K562 (cell line): ENCODE measurements around the gene FRMD4A. TPM values are rescaled to one million over a fixed set of nuclear protein-coding genes. Genes with fewer than 3 reads are reported as not detected.

ENCODE experiments used
- ATAC-seq: fragments of 200-7000 bp; cut with Tn5 transposase; 3 replicates; pipeline ENCODE4 v1.9.1; 2020; ENCODE audit warnings: moderate library complexity
- BruUV-seq: library from RNA; stranded (reverse); fragments of 400-500 nt; replicated peaks from 2 replicates; lab custom pipeline; 2021; lab: Mats Ljungman, UMichigan
- CTCF ChIA-PET: fragments of 300-600 bp; formaldehyde crosslinking; extraction: SDS; loops from one replicate; lab custom pipeline; 2021; ENCODE audit warnings: low intra/inter-chr PET ratio; lab: Yijun Ruan, JAX
- POLR2A ChIA-PET: fragments of 300-600, 350-650 bp; sonication (Branson Sonifier 250); formaldehyde crosslinking; extraction: SDS; loops from one replicate; lab custom pipeline; 2021; ENCODE audit warnings: antibody characterized with exemption, inconsistent platforms; lab: Yijun Ruan, JAX
- DNase-seq, 4 experiments: peaks; one replicate each; pipeline versions ENCODE4 v3.0.0 to v3.0.0-alpha.2; 2011 to 2018; ENCODE audit warnings: low spot score in 3 of 4, mixed read lengths in 3 of 4; ENCODE audit errors: extremely low read depth in 1 of 4
- FAIRE-seq: peaks from 2 replicates; lab custom pipeline; 2011; peaks lifted over from hg19 to GRCh38; lab: Jason Lieb, UNC
- H2AFZ ChIP-seq: 2 replicates; pipeline ENCODE4 v1.6.0; 2011; ENCODE audit warnings: low read depth, low read length, control low read depth, inconsistent platforms
- H3K27ac ChIP-seq: fragments of 200-600 bp; 3 replicates; pipeline ENCODE4 v1.8.0; 2011; ENCODE audit warnings: low read depth, mild to moderate bottlenecking, control low read depth, inconsistent platforms, low read length, moderate library complexity, mixed read lengths; ENCODE audit errors: extremely low read depth
- H3K27me3 ChIP-seq, 2 experiments: fragments of 300-600 bp in 1 of 2; 2 replicates in 1 of 2; 3 replicates in 1 of 2; pipeline versions ENCODE4 v1.6.0 to v1.8.0; 2011; ENCODE audit warnings: inconsistent platforms in 2 of 2, low read length in 2 of 2, mild to moderate bottlenecking in 1 of 2, mixed read lengths in 1 of 2, moderate library complexity in 1 of 2; ENCODE audit not compliant: control insufficient read depth in 2 of 2, insufficient read depth in 2 of 2
- H3K36me3 ChIP-seq: fragments of 300-600 bp; 3 replicates; pipeline ENCODE4 v1.8.0; 2011; ENCODE audit warnings: mild to moderate bottlenecking, low read length, inconsistent platforms; ENCODE audit not compliant: control insufficient read depth, insufficient read depth
- H3K4me1 ChIP-seq, 2 experiments: fragments of 200-600 bp in 1 of 2; replicated peaks in 1 of 2; 2 replicates in 1 of 2; 3 replicates in 1 of 2; pipeline versions ENCODE4 v1.5.1 to v1.8.0; 2011; ENCODE audit warnings: inconsistent platforms in 2 of 2, low read length in 2 of 2, mild to moderate bottlenecking in 1 of 2, mixed read lengths in 1 of 2, moderate library complexity in 1 of 2; ENCODE audit not compliant: control insufficient read depth in 2 of 2, insufficient read depth in 2 of 2
- H3K4me2 ChIP-seq: 2 replicates; pipeline ENCODE4 v1.6.1; 2011; ENCODE audit warnings: low read length, control low read depth, inconsistent platforms, mixed read lengths; ENCODE audit not compliant: insufficient read depth
- H3K4me3 ChIP-seq: fragments of 200-600 bp; sonication (generic), shearing (Covaris generic); 2 replicates; pipeline ENCODE4 v1.5.1; 2016; ENCODE audit warnings: control low read depth, inconsistent platforms
- H3K79me2 ChIP-seq: fragments of 200-600 bp; 3 replicates; pipeline ENCODE4 v1.8.0; 2011; ENCODE audit warnings: low read length, inconsistent platforms; ENCODE audit not compliant: control insufficient read depth, insufficient read depth
- H3K9ac ChIP-seq, 2 experiments: 2 replicates each; pipeline versions ENCODE4 v1.6.0 to v1.6.1; 2011; ENCODE audit warnings: low read depth in 2 of 2, low read length in 2 of 2, control low read depth in 1 of 2, inconsistent platforms in 1 of 2, mild to moderate bottlenecking in 1 of 2, mixed read lengths in 1 of 2; ENCODE audit not compliant: insufficient read depth in 1 of 2
- H3K9me1 ChIP-seq: one replicate; pipeline ENCODE4 v1.6.0; 2011; ENCODE audit warnings: inconsistent platforms, mild to moderate bottlenecking, low read length, moderate library complexity; ENCODE audit not compliant: control insufficient read depth, insufficient read depth
- H3K9me3 ChIP-seq: replicated peaks from 2 replicates; pipeline ENCODE4 v1.5.1; 2011; ENCODE audit warnings: low read depth, low read length, inconsistent platforms; ENCODE audit not compliant: control insufficient read depth, insufficient read depth
- H4K20me1 ChIP-seq: replicated peaks from 2 replicates; pipeline ENCODE4 v1.6.1; 2011; ENCODE audit warnings: low read length, inconsistent platforms, mixed read lengths; ENCODE audit not compliant: control insufficient read depth, insufficient read depth
- ATF7 ChIP-seq: fragments of 450-650 bp; IDR thresholded peaks from 2 replicates; pipeline ENCODE4 v1.7.1; 2014; ENCODE audit warnings: mild to moderate bottlenecking, moderate library complexity
- CBFA2T2 ChIP-seq: fragments of 450-650 bp; conservative IDR thresholded peaks from 2 replicates; pipeline ENCODE4 v1.6.1; 2017; ENCODE audit warnings: mild to moderate bottlenecking
- CCAR2 ChIP-seq: fragments of 200-400 bp; formaldehyde crosslinking; IDR thresholded peaks from 2 replicates; pipeline ENCODE4 v1.6.1; 2017; ENCODE audit warnings: mild to moderate bottlenecking, low read depth, low read length
- GTF2E2 ChIP-seq: fragments of 200-800 bp; sonication (Bioruptor generic); IDR thresholded peaks from 2 replicates; pipeline ENCODE4 v1.6.1; 2016; ENCODE audit warnings: missing genetic modification characterization, missing compliant biosample characterization
- KAT2B ChIP-seq: IDR thresholded peaks from one replicate; pipeline ENCODE4 v1.6.1; 2012; ENCODE audit warnings: low read depth, mild to moderate bottlenecking, control low read depth, inconsistent platforms, low read length, moderate library complexity
- NRF1 ChIP-seq, 2 experiments: fragments of 450-650 bp; IDR thresholded peaks in 1 of 2; conservative IDR thresholded peaks in 1 of 2; 2 replicates each; pipeline ENCODE4 v1.6.1; 2014; ENCODE audit warnings: mild to moderate bottlenecking in 2 of 2
- PHF21A ChIP-seq: fragments of 450-650 bp; IDR thresholded peaks from 2 replicates; pipeline ENCODE4 v1.6.1; 2017; ENCODE audit warnings: low read depth, borderline replicate concordance
- RBM14 ChIP-seq: fragments of 200-400 bp; formaldehyde crosslinking; IDR thresholded peaks from 2 replicates; pipeline ENCODE4 v1.6.1; 2018; ENCODE audit warnings: low read depth, mild to moderate bottlenecking, low read length, moderate library complexity, borderline replicate concordance; ENCODE audit not compliant: insufficient read depth
- TSHZ1 ChIP-seq: fragments of 250-450 bp; sonication (Bioruptor Pico); IDR thresholded peaks from 2 replicates; pipeline ENCODE4 v1.4.0; 2020; ENCODE audit warnings: mild to moderate bottlenecking, moderate library complexity
- XRCC5 ChIP-seq: fragments of 200-400 bp; formaldehyde crosslinking; IDR thresholded peaks from 2 replicates; pipeline ENCODE4 v1.6.1; 2017; ENCODE audit warnings: low read depth, mild to moderate bottlenecking, low read length
- ZNF140 ChIP-seq: fragments of 250-450 bp; sonication (Bioruptor Pico); IDR thresholded peaks from 2 replicates; pipeline ENCODE4 v1.8.0; 2021; ENCODE audit warnings: moderate library complexity, mild to moderate bottlenecking, inconsistent platforms
- ZNF217 ChIP-seq: sonication (generic); formaldehyde crosslinking; IDR thresholded peaks from 2 replicates; pipeline ENCODE4 v1.8.0; 2022; ENCODE audit warnings: mild to moderate bottlenecking, missing genetic modification reagents
- ZNF24 ChIP-seq: fragments of 450-650 bp; IDR thresholded peaks from 2 replicates; pipeline ENCODE4 v1.6.1; 2016
- ZNF445 ChIP-seq: fragments of 250-450 bp; sonication (Bioruptor Pico); IDR thresholded peaks from 2 replicates; pipeline ENCODE4 v1.4.0; 2020; ENCODE audit warnings: low read depth, mild to moderate bottlenecking, moderate library complexity
- ZNF695 ChIP-seq: fragments of 450-650 bp; formaldehyde crosslinking; IDR thresholded peaks from 2 replicates; pipeline ENCODE4 v1.4.0; 2020; ENCODE audit warnings: mild to moderate bottlenecking, moderate library complexity
- ZNF764 ChIP-seq: fragments of 250-450 bp; sonication (Bioruptor Pico); IDR thresholded peaks from 2 replicates; pipeline ENCODE4 v1.4.0; 2020; ENCODE audit warnings: low read depth, mild to moderate bottlenecking, moderate library complexity
- WGBS: fragments of 100-300 bp; shearing (Covaris generic); methylation state at CpG from one replicate; pipeline ENCODE4 v1.1.6; 2016; ENCODE audit warnings: low coverage, mixed read lengths; ENCODE audit not compliant: insufficient coverage; ENCODE audit errors: missing lambda C conversion rate; 5-methylcytosine and 5-hydroxymethylcytosine counted together
- in situ Hi-C: fragments of 300-500 bp; cut with MboI; formaldehyde crosslinking; loops from 4 replicates; pipeline ENCODE4 v1.15.0; 2018; ENCODE audit warnings: inconsistent platforms, mixed read lengths
- intact Hi-C: fragments of 100-400 bp; cut with micrococcal nuclease; formaldehyde crosslinking; loops from 2 replicates; pipeline ENCODE4 v1.14.2; 2022
- polyA plus RNA-seq, 8 experiments: library from polyadenylated mRNA; depleted of rRNA in 4 of 8; stranded (reverse) in 5 of 8; unstranded in 3 of 8; fragments of >200 nt; fragmentation: Nextera tagmentation in 2 of 8; fragmentation: Illumina TruSeq in 1 of 8; extraction: Ambion mirVana in 2 of 8; extraction: Trizol in 1 of 8; gene quantifications; 2 replicates each; pipeline versions ENCODE4 v1.2.1 to v1.2.3, GENCODE V29; 2011 to 2014; ENCODE audit warnings: inconsistent platforms in 1 of 8, missing spikeins in 1 of 8
- total RNA-seq, 7 experiments: library from RNA; depleted of rRNA in 6 of 7; stranded (reverse); fragments of >200 nt in 6 of 7; fragmentation: Illumina TruSeq in 2 of 7; extraction: Trizol in 2 of 7; gene quantifications; 2 replicates each; pipeline versions ENCODE4 v1.2.1 to v1.2.3, GENCODE V29; 2011 to 2021; ENCODE audit warnings: low replicate concordance in 1 of 7

Gene FRMD4A
- total and polyA plus RNA-seq, 9 of the 15 experiments (the other 6 are each of a cell fraction or from before 2014, with no cell fraction given) = 0.80 to 5.2 (median 3.0) TPM

DNA sequence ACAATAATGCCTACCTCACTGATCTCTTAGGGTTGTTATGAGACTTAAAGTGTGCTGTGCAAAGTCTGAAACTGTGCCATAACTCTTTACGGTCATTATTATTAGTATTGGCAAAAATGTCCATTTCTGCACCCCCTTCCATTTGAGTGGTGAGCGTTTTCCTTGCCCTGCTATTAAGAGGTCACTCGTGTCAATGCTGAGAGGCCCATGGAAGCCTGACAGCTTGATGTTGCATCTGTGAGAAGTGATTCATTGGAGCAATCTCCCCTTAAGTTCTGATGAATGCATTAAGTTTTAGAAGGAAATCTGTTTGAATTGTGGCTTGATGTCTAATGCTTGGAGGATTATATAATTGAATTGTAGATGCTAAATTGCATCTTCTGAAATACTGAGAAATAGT, 253.3 kb downstream of the FRMD4A start:
- Histone ChIP-seq H3K27me3 (no peaks in the 10 kb centered on the region; a peak in 1 of 5 replicates), H3K27ac (no peak overlapping the region), H3K9me3 (no peaks in the 10 kb centered on the region), H3K4me1 (no peaks in the 10 kb centered on the region), H3K9me1 (no peaks in the 10 kb centered on the region), H2AFZ (no peak overlapping the region), H4K20me1 (no peaks in the 10 kb centered on the region), H3K4me2 (no peak overlapping the region), H3K9ac (no peak overlapping the region), H3K79me2 (no peaks in the 10 kb centered on the region), H3K36me3 (no peaks in the 10 kb centered on the region), H3K4me3 (no peak overlapping the region)
- intact Hi-C loops = no loop called here
- ATAC-seq (no peak), FAIRE-seq (no peak), DNase-seq (no peak)
- POLR2A ChIA-PET = no interaction called here
- 0% methylated on average over 3 of the region's 3 CpGs for WGBS
- in situ Hi-C loops = no loop called here
- CTCF ChIA-PET = no interaction called here
- BruUV-seq = no TSS peak
- TF ChIP-seq XRCC5 (no peak), ZNF140 (CRISPR knock-in tag) (no peak), ZNF24 (no peak), ZNF445 (CRISPR knock-in tag) (no peak), TSHZ1 (CRISPR knock-in tag) (no peak), CBFA2T2 (no peak), GTF2E2 (tag) (no peak), ZNF764 (CRISPR knock-in tag) (no peak), PHF21A (no peak), ZNF217 (CRISPR knock-in tag) (no peak), ZNF695 (no peak), RBM14 (no peak), CCAR2 (no peak), ATF7 (no peak), KAT2B (no peak), NRF1 (conservative IDR thresholded peaks at IDR 0.05 in 1 of 2, IDR thresholded peaks at IDR 0.05 in 1 of 2) (no peak)
